Heart left ventricle (tissue), 16 donors: Measurements from ENCODE around the gene ADCK1. TPM values are rescaled to one million over a fixed set of nuclear protein-coding genes. Genes with fewer than 3 reads are reported as not detected.

Experiments used
- ATAC-seq, 4 donors: fragments of 200-7000 bp; cut with Tn5 transposase; one replicate each; pipeline ENCODE4 v1.9.1; 2020 to 2022; ENCODE audit warnings: moderate library complexity in 4 of 4, mild to moderate bottlenecking in 3 of 4, moderate number of reproducible peaks in 1 of 4
- DNase-seq, 5 donors: peaks; one replicate each; pipeline ENCODE4 v3.0.0-alpha.2; 2020
- H3K27ac ChIP-seq, 12 donors: fragments of 200-600 bp; sonication (generic) in 4 of 12; one replicate each; pipeline versions ENCODE4 v1.5.0 to v1.8.0; 2016 to 2022; ENCODE audit warnings: mild to moderate bottlenecking in 2 of 12
- H3K27me3 ChIP-seq, 9 donors: fragments of 200-600 bp; sonication (generic) in 2 of 9; one replicate each; pipeline versions ENCODE4 v1.5.1 to v1.8.0; 2016 to 2022; ENCODE audit warnings: mild to moderate bottlenecking in 3 of 9
- H3K36me3 ChIP-seq, 9 donors: fragments of 200-600 bp; sonication (generic) in 2 of 9; one replicate each; pipeline versions ENCODE4 v1.5.0 to v1.8.0; 2018 to 2022; ENCODE audit warnings: mild to moderate bottlenecking in 2 of 9
- H3K4me1 ChIP-seq, 12 donors: fragments of 200-600 bp; sonication (generic) in 4 of 12; one replicate each; pipeline versions ENCODE4 v1.5.0 to v1.8.0; 2016 to 2022; ENCODE audit warnings: mild to moderate bottlenecking in 3 of 12
- H3K4me3 ChIP-seq, 12 donors: fragments of 200-600 bp; sonication (generic) in 4 of 12; one replicate each; pipeline versions ENCODE4 v1.5.0 to v1.8.0; 2017 to 2022; ENCODE audit warnings: mild to moderate bottlenecking in 9 of 12, moderate library complexity in 4 of 12
- H3K9me3 ChIP-seq, 12 donors: fragments of 200-600 bp; sonication (generic) in 4 of 12; one replicate each; pipeline versions ENCODE4 v1.5.0 to v1.8.0; 2016 to 2022; ENCODE audit warnings: mild to moderate bottlenecking in 1 of 12
- CTCF ChIP-seq, 12 donors: fragments of 200-600 bp; sonication (generic) in 4 of 12; IDR thresholded peaks; one replicate each; pipeline versions ENCODE4 v1.5.0 to v1.8.0; 2018 to 2022; ENCODE audit warnings: antibody characterized with exemption in 12 of 12, mild to moderate bottlenecking in 5 of 12
- POLR2A ChIP-seq, 2 donors: fragments of 450-650 bp; IDR thresholded peaks; one replicate each; pipeline ENCODE4 v1.6.1; 2017; ENCODE audit warnings: antibody characterized with exemption in 2 of 2, mild to moderate bottlenecking in 2 of 2, moderate library complexity in 2 of 2
- WGBS, 4 donors: extraction: QIAGEN DNeasy Blood & Tissue Kit in 2 of 4; methylation state at CpG; one replicate each; pipeline versions ENCODE4 v1.1.5 to v1.1.7; 2013 to 2018; 5-methylcytosine and 5-hydroxymethylcytosine counted together
- intact Hi-C, 10 donors: fragments of 100-400 bp; cut with DNase I; formaldehyde crosslinking; loops; one replicate each; pipeline versions ENCODE4 v1.11.1 to v1.14.2; 2022
- polyA plus RNA-seq, 2 donors: library from polyadenylated mRNA; stranded (reverse); fragments of 200-250 nt; gene quantifications; one replicate each; pipeline ENCODE4 v1.2.3, GENCODE V29; 2013
- total RNA-seq, 9 donors: library from RNA; depleted of rRNA in 2 of 9; stranded (reverse); fragments of >200 nt in 2 of 9; fragmentation: NEBNext Ultra II Directional in 3 of 9; extraction: Animal tissue kit (Norgen Biotek cat#: 25700) in 3 of 9; gene quantifications; one replicate each; pipeline versions ENCODE4 v1.1.0 to v1.2.4, GENCODE V29; 2016 to 2023
- donor health status: ischemic (EF 13 %, LVEDD 7.1; RV severe dilation, severe dysfunction).
- donor health status: healthy with polysubstance abuse.
- donor health status: DM: no; HTN: yes; CAD: no.
- donor health status: DM: no; HTN: no; CAD: no.
- donor health status: ischemic (EF 25% LVEDD 6.9; RV normal size, moderate dysfunction).
- donor health status: ischemic (EF 25% LVEDD 5.7; RV mildly dilated, moderate dysfunction).
- donor health status: healthy.
- donor health status: DM: yes; HTN: yes; CAD: no.
- donor health status: ischemic (EF 35%, LVEDD 5.7; RV mildly dilated, moderate dysfunction).
- donor health status: nonischemic (EF 11% LVEDD 7.7; RV severe dilation, severe dysfunction).
- donor health status: DM: yes; HTN: yes; CAD: no.
- donor health status: PGD.
- donor health status: ischemic (EF 29% LVEDD 5.4; RV normal size, mild dysfunction).
- donor health status: nonischemic (EF 23%, LVEDD 6.1; RV moderate dilation, normal function).

ADCK1 gene
- total and polyA plus RNA-seq, 11 donors, result 4.0 to 12.8 (median 7.9) TPM

DNA sequence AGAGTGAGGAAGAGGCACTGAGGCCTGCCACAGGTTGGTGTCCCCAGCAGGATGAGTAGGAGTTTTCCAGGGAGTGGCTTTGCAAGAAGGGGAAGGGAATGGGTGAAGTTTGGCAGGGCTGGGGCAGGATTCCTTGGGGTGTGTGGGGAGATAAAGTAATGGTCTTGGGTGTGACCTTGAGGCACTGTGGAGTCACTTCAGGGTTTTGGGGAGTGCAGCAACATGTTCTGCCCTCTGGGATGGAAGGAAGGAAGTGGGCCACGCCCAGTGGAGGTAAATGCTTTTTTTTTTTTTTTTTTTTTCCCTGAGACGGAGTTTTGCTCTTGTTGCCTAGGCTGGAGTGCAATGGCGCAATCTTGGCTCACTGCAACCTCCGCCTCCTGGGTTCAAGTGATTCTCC is 108.9 kb downstream of the ADCK1 start:
- Histone ChIP-seq H3K9me3 (peaks cover 0 to 6% (median 0%) of the 10 kb centered on the region in 12 donors), H3K36me3 (peaks cover 0 to 3% (median 0%) of the 10 kb centered on the region in 9 donors), H3K4me1 (no peaks in the 10 kb centered on the region), H3K4me3 (no peak overlapping the region), H3K27me3 (no peaks in the 10 kb centered on the region), H3K27ac (no peak overlapping the region)
- intact Hi-C loops, result no loop called here
- ATAC-seq (no peak), DNase-seq (no peak)
- 88 to 95% (median 89%) methylated on average over 3 to 4 of the region's 4 CpGs for WGBS, 4 donors
- TF ChIP-seq POLR2A (IDR thresholded peaks at IDR 0.05), result no peak
- TF ChIP-seq CTCF (IDR thresholded peaks at IDR 0.05), result no peak

DNA sequence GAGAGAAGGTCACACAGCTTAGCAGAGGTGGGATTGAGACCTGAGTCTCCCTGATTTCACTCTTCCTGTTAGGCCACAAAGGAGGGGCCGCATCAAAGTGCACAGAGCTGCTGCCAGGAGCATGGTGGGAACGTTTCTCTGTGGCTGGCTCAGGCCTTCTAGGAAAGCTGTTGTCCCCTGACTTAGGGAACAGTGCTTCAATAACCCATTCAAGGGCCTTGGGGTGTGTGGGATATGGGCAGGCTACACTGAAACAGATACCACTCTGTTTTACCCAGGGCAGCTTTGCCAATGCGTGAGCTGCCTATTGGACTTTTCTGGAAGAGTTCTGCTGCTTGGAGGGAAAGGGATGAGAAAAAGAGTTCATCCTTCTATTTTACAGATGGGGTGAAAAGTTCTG is 110.0 kb downstream of the ADCK1 start:
- ATAC-seq (no peak), DNase-seq (no peak)
- Histone ChIP-seq H3K4me3 (no peak overlapping the region), H3K9me3 (peaks cover 0 to 6% (median 0%) of the 10 kb centered on the region in 12 donors), H3K4me1 (no peaks in the 10 kb centered on the region), H3K36me3 (peaks cover 0 to 3% (median 0%) of the 10 kb centered on the region in 9 donors), H3K27me3 (no peaks in the 10 kb centered on the region), H3K27ac (no peak overlapping the region)
- 69 to 81% (median 71%) methylated on average over 3 of the region's 3 CpGs for WGBS, 4 donors
- TF ChIP-seq CTCF (IDR thresholded peaks at IDR 0.05), result no peak
- TF ChIP-seq POLR2A (IDR thresholded peaks at IDR 0.05), result no peak
- intact Hi-C loops, result loop anchor here in 1 of 10 donors (2.0 kb wide), 1 partner anchor 77 kb away; no protein-coding TSS in a partner anchor

DNA sequence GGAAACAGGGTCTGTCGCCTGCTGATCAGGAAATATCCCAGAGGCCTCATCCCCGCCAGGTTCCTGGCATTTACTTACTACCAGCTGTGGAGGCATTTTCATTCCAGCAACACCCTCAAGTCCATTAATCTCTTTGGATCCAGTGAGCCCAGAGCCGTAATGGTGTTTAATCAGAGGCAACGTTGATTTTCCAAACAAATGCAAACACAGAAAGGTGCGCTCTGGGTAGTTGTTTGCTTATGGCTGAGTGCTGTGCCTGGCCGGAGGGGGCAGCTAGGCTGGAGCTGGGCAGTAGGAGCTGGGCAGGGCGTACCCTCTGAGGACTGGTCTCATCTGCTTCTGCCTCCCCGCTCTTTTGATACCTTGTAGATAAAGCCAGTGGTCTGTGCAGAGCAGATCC is 110.6 kb downstream of the ADCK1 start:
- Histone ChIP-seq H3K9me3 (peaks cover 0 to 6% (median 0%) of the 10 kb centered on the region in 12 donors), H3K4me3 (no peak overlapping the region), H3K27ac (no peak overlapping the region), H3K4me1 (no peaks in the 10 kb centered on the region), H3K27me3 (no peaks in the 10 kb centered on the region), H3K36me3 (peaks cover 0 to 3% (median 0%) of the 10 kb centered on the region in 9 donors)
- WGBS, 4 donors, result 84 to 96% (median 89%) methylated on average over 6 to 8 of the region's 8 CpGs
- no peak for TF ChIP-seq POLR2A (IDR thresholded peaks at IDR 0.05)
- TF ChIP-seq CTCF (IDR thresholded peaks at IDR 0.05), result no peak
- no peak for ATAC-seq
- DNase-seq, result no peak
- intact Hi-C loops, result loop anchor here in 1 of 10 donors (2.0 kb wide), 1 partner anchor 78 kb away; no protein-coding TSS in a partner anchor

- TF ChIP-seq CTCF (IDR thresholded peaks at IDR 0.05) (no peak), POLR2A (IDR thresholded peaks at IDR 0.05) (no peak)
- 70 to 88% (median 80%) methylated on average over 2 of the region's 2 CpGs for WGBS, 4 donors
Observed at GRCh38 chr14:77911356-77911755, 111.4 kb downstream of the ADCK1 start.

More at GRCh38 chr14:77911356-77911755, 111.4 kb downstream of the ADCK1 start:
- no peak for ATAC-seq
- H3K27me3 ChIP-seq, result no peaks in the 10 kb centered on the region
- no peaks in the 10 kb centered on the region for H3K4me1 ChIP-seq
- intact Hi-C loops, result loop anchor here in 1 of 10 donors (2.0 kb wide), 1 partner anchor 79 kb away; no protein-coding TSS in a partner anchor
- H3K4me3 ChIP-seq, result no peak overlapping the region
- peaks cover 0 to 3% (median 0%) of the 10 kb centered on the region in 9 donors for H3K36me3 ChIP-seq
- H3K9me3 ChIP-seq, result peaks cover 0 to 3% (median 0%) of the 10 kb centered on the region in 12 donors
- no peak for DNase-seq
- H3K27ac ChIP-seq, result no peak overlapping the region
